MG63 (cell line): Measurements from ENCODE around the gene NPM1. TPM values are rescaled to one million over a fixed set of nuclear protein-coding genes. Genes with fewer than 3 reads are reported as not detected.

ENCODE experiments used
- DNase-seq: peaks from one replicate; pipeline ENCODE4 v3.0.0-alpha.2; 2020
- H3K27me3 ChIP-seq: fragments of 250-450 bp; sonication (Bioruptor Pico); 2 replicates; pipeline ENCODE4 v1.5.1; 2020; ENCODE audit warnings: mild to moderate bottlenecking, moderate library complexity
- H3K36me3 ChIP-seq: fragments of 250-450 bp; sonication (Bioruptor Pico); 2 replicates; pipeline ENCODE4 v1.5.1; 2020; ENCODE audit warnings: mild to moderate bottlenecking, moderate library complexity
- H3K4me3 ChIP-seq: fragments of 250-450 bp; sonication (Bioruptor Pico); 2 replicates; pipeline ENCODE4 v1.5.1; 2020; ENCODE audit warnings: mild to moderate bottlenecking, moderate library complexity
- H3K9me3 ChIP-seq: fragments of 250-450 bp; sonication (Bioruptor Pico); 2 replicates; pipeline ENCODE4 v1.5.1; 2020; ENCODE audit warnings: mild to moderate bottlenecking, moderate library complexity
- total RNA-seq: library from RNA; depleted of rRNA; stranded (reverse); fragments of >200 nt; shearing (Covaris generic); gene quantifications from 2 replicates; pipeline ENCODE4 v1.2.3, GENCODE V29; 2014; ENCODE audit warnings: low replicate concordance

The NPM1 gene
- total RNA-seq, 1 experiment from 2014 or later: 3,857 TPM

DNA sequence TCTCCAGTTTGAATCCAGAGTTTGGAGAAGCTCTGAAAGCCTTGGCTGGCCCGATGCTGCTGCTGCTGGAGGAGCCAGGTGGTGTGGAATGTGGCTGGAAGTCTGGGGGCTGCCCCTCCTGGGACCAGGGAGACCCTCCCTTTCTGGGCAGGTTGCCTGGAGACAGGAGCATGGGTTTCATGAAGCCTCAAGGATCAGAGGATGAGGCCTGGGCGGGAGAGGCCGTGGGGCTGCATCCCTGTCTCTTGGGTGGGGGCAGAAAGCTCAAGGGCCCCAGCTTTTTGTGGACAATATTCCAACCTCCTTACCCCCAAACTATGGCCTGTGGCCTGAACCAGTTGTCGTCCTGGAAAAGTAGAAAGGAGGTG, 41.9 kb downstream of the NPM1 start:
- Histone ChIP-seq H3K36me3 (peaks cover 36% of the 10 kb centered on the region), H3K4me3 (no peak overlapping the region), H3K9me3 (no peaks in the 10 kb centered on the region), H3K27me3 (no peaks in the 10 kb centered on the region)
- no peak for DNase-seq

DNA sequence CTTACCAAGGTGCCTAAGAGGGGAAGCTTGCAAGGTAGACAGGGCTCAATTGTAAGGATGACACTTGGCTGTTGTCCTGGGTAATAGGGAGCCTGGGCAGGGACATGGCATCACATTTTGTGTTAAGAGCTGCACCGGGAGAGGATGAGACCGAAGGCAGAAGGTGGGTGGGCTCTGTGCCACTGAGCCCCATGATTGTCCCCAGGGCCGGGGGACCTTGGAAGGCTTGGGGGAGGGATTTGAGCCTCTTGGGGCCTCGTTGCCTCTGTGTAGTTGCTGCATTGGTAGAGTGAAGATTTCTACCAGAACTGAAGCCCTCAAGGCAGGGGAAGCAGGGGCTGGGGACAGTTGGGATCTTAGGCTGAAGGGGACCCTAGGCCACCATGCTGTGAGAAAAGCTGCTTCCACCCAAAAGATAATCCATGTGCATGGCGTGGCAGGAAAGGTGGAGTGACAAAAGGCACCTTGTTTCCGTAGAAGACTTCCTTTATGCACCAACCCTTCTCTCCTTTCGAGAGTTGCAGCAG, 43.7 kb downstream of the NPM1 start:
- Histone ChIP-seq H3K9me3 (no peaks in the 10 kb centered on the region), H3K27me3 (no peaks in the 10 kb centered on the region), H3K4me3 (no peak overlapping the region), H3K36me3 (peaks cover 33% of the 10 kb centered on the region)
- DNase-seq: no peak

GRCh38 chr5:171432076-171432475, 44.4 kb downstream of the NPM1 start:
- Histone ChIP-seq H3K27me3 (no peaks in the 10 kb centered on the region), H3K4me3 (no peak overlapping the region), H3K9me3 (no peaks in the 10 kb centered on the region), H3K36me3 (peaks cover 36% of the 10 kb centered on the region)
- no peak for DNase-seq

GRCh38 chr5:171432583-171433351, 45.1 kb downstream of the NPM1 start:
- no peaks in the 10 kb centered on the region for H3K9me3 ChIP-seq
- H3K36me3 ChIP-seq: peaks cover 42% of the 10 kb centered on the region
- no peak overlapping the region for H3K4me3 ChIP-seq
- H3K27me3 ChIP-seq: no peaks in the 10 kb centered on the region
- DNase-seq: no peak

DNA sequence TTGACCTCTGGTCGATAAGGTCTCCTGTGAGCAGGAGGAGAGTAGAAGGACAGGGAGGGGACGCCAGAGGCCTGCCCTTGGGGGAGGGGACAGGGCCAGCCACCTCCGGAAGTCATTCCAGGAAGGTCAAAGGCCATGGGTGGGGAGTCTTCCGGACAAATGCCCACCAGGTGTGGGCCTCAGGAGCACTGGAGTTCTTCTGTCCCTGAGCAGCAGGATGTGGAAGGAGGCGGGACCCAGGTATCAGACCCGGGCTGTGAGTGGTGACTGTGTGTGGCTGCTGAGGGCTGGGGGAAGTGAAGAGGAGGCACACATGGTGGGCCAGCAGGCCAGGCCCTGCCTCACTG, 45.7 kb downstream of the NPM1 start:
- H3K27me3 ChIP-seq: no peaks in the 10 kb centered on the region
- DNase-seq: no peak

DNA sequence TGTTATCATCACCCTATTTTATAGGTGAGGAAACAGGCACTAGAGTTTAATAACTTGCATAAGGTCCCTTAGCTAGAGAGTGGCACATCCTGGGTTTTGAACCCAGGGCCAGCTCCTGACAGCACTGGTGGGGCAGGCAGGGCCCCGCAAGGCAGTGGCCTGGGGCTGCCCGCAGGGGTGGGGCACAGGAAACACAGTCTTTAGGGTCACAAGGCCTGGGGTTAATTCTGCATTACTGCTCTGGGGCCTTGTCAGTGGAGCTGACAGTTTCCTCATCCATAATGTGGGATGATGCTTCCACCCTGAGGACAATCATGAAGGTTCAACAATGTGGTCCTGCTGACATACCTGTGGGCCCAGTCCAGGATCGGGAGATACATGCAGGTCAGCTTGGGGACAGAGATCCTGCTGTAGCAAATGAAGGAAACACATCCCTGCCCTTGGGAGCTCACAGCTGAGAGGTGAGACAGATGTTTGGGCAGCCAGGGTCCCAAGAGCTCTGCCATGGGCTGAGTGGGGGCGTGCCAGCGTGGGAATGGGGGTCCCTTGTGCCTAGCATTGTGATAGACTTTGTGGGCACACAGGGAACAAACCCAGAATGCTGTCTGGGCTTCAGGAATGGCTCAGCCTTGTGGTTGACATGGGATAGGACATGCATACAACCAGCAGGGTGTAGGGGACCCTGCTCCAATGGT, 46.5 kb downstream of the NPM1 start:
- Histone ChIP-seq H3K4me3 (no peak overlapping the region), H3K27me3 (no peaks in the 10 kb centered on the region), H3K9me3 (no peaks in the 10 kb centered on the region), H3K36me3 (peaks cover 43% of the 10 kb centered on the region)
- no peak for DNase-seq

More for the DNA sequence above, 45.7 kb downstream of the NPM1 start:
- H3K4me3 ChIP-seq: no peak overlapping the region
- H3K9me3 ChIP-seq: no peaks in the 10 kb centered on the region
- H3K36me3 ChIP-seq: peaks cover 41% of the 10 kb centered on the region

GRCh38 chr5:171434874-171435273, 47.2 kb downstream of the NPM1 start:
- H3K9me3 ChIP-seq: no peaks in the 10 kb centered on the region
- no peak for DNase-seq
- no peak overlapping the region for H3K4me3 ChIP-seq
- no peaks in the 10 kb centered on the region for H3K27me3 ChIP-seq
- peaks cover 47% of the 10 kb centered on the region for H3K36me3 ChIP-seq

DNA sequence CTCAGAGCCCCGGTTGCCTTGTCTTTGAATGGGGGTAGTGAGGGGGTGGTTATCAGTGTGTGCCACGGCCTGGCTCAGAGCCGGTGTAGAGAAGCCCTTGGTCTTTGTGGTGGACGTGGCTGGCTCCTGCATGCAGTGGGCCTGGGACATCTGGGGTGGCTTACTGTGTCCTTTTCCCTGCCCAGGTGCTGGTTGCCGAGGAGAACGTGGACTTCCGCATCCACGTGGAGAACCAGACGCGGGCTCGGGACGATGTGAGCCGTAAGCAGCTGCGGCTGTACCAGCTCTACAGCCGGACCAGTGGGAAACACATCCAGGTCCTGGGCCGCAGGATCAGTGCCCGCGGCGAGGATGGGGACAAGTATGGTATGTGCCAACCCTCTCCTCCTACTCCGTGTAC, 48.3 kb downstream of the NPM1 start:
- Histone ChIP-seq H3K9me3 (no peaks in the 10 kb centered on the region), H3K27me3 (no peaks in the 10 kb centered on the region), H3K4me3 (no peak overlapping the region), H3K36me3 (peaks cover 58% of the 10 kb centered on the region)
- DNase-seq: no peak

- no peak for DNase-seq
- Histone ChIP-seq H3K27me3 (no peaks in the 10 kb centered on the region; the same call in 1 of the 2 replicates), H3K36me3 (peaks cover 60% of the 10 kb centered on the region), H3K4me3 (no peak overlapping the region), H3K9me3 (no peaks in the 10 kb centered on the region)
Measured at GRCh38 chr5:171436804-171437285, 49.2 kb downstream of the NPM1 start.

- DNase-seq: no peak
- H3K36me3 ChIP-seq: peaks cover 63% of the 10 kb centered on the region
- no peaks in the 10 kb centered on the region; the same call in 1 of the 2 replicates for H3K27me3 ChIP-seq
- H3K9me3 ChIP-seq: no peaks in the 10 kb centered on the region
- no peak overlapping the region for H3K4me3 ChIP-seq
Measured at GRCh38 chr5:171437286-171437821, 49.7 kb downstream of the NPM1 start.

DNA sequence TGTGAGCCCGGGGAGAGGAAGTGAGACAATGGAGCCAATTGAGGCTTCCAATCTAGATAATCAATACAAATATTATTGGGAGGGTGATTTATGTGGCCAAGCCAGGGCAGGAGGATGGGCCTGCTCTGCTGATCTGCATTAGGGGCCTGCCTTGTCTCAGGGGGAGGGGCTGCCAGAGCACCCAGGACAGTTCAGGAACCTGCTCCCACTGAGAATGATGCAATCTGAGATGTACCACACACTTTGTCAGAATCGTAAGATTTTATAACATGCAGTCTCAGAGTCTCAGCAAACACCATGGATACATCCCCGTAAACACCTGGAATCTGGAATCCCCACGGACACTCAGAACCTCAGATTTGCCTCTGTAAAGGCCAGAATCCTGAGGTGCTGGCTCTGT, 51.1 kb downstream of the NPM1 start:
- Histone ChIP-seq H3K9me3 (no peaks in the 10 kb centered on the region), H3K4me3 (no peak overlapping the region), H3K27me3 (no peaks in the 10 kb centered on the region; the same call in 1 of the 2 replicates), H3K36me3 (peaks cover 73% of the 10 kb centered on the region)
- DNase-seq: no peak

- no peak for DNase-seq
- Histone ChIP-seq H3K9me3 (no peaks in the 10 kb centered on the region), H3K27me3 (no peaks in the 10 kb centered on the region; the same call in 1 of the 2 replicates), H3K36me3 (peaks cover 70% of the 10 kb centered on the region), H3K4me3 (no peak overlapping the region)
Measured at GRCh38 chr5:171441246-171441791, 53.7 kb downstream of the NPM1 start.

GRCh38 chr5:171442287-171443042, 54.8 kb downstream of the NPM1 start:
- no peak for DNase-seq
- peaks cover 66% of the 10 kb centered on the region for H3K36me3 ChIP-seq

GRCh38 chr5:171444582-171444981, 56.9 kb downstream of the NPM1 start:
- H3K36me3 ChIP-seq: peaks cover 57% of the 10 kb centered on the region
- peak; percentile 38 for DNase-seq
- no peak overlapping the region for H3K4me3 ChIP-seq
- no peaks in the 10 kb centered on the region for H3K9me3 ChIP-seq
- H3K27me3 ChIP-seq: no peaks in the 10 kb centered on the region; the same call in 1 of the 2 replicates

More at GRCh38 chr5:171442287-171443042, 54.8 kb downstream of the NPM1 start:
- H3K9me3 ChIP-seq: no peaks in the 10 kb centered on the region
- H3K4me3 ChIP-seq: no peak overlapping the region
- no peaks in the 10 kb centered on the region; the same call in 1 of the 2 replicates for H3K27me3 ChIP-seq

DNA sequence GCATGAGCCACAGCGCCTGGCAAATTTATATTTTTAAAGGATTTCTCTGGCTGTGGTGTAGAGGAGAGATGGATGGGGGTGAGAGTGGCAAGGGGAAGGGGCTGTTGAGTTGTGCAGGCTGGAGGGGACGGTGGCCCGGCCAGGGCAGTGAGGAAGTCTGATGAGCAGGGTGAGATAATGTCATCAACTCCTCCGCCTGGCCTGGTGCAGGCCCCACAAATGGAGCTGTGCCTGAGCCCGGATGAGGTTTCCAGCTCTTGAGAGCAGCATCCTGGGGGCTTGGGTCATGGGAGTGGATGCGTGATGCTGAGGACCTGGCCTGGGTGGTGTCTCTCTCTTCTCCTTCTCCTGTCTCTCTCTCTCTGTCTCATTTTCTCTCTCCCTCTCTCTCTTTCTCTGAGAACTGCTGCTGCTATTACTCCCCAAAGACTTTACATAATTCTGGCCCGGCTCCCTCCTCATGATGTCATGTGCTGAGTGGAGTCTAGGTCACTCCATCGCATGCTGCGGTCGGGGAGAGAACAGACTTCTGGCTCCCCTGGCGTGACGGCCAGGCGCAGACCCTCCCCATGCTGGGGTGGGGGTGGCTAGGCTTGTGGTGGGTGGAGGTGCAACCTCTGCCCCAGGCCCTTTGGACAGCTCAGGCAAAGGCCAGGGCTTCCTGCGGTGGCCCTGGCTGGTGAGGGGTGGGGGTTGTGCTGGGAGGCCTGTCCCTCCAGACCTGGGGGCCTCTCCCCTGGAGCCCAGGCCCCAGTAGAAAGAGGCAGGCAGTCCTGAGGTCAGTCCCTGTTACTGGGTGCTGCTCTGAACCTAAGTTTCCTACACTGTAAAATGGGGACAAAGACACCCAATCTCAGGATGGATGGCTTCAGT, 58.2 kb downstream of the NPM1 start:
- peak; percentile 87 for DNase-seq
- H3K36me3 ChIP-seq: peaks cover 47% of the 10 kb centered on the region
- H3K9me3 ChIP-seq: no peaks in the 10 kb centered on the region

More for the DNA sequence above, 58.2 kb downstream of the NPM1 start:
- no peaks in the 10 kb centered on the region; the same call in 1 of the 2 replicates for H3K27me3 ChIP-seq
- no peak overlapping the region for H3K4me3 ChIP-seq
